Endothelial cell (in vitro differentiated cells): ENCODE data around the gene IL10. TPM values are rescaled to one million over a fixed set of nuclear protein-coding genes. Genes with fewer than 3 reads are reported as not detected.

Experiments used
- DNase-seq: peaks from one replicate; pipeline ENCODE4 v3.0.0; 2021; ENCODE audit warnings: low spot score
- H3K27ac Mint-ChIP-seq: one replicate; pipeline ENCODE4 v1.8.0; 2021; ENCODE audit warnings: mixed read lengths, inconsistent platforms; ENCODE audit not compliant: unreplicated experiment
- H3K27me3 Mint-ChIP-seq: one replicate; pipeline ENCODE4 v1.8.0; 2021; ENCODE audit warnings: mild to moderate bottlenecking, moderate library complexity, mixed read lengths, inconsistent platforms; ENCODE audit not compliant: unreplicated experiment
- H3K36me3 Mint-ChIP-seq: one replicate; pipeline ENCODE4 v1.8.0; 2021; ENCODE audit warnings: mild to moderate bottlenecking, low read depth, mixed read lengths, inconsistent platforms; ENCODE audit not compliant: unreplicated experiment
- H3K4me1 Mint-ChIP-seq: one replicate; pipeline ENCODE4 v1.8.0; 2021; ENCODE audit warnings: mild to moderate bottlenecking, mixed read lengths, inconsistent platforms; ENCODE audit not compliant: unreplicated experiment
- H3K4me3 Mint-ChIP-seq: one replicate; pipeline ENCODE4 v1.8.0; 2021; ENCODE audit warnings: mild to moderate bottlenecking, mixed read lengths, inconsistent platforms; ENCODE audit not compliant: unreplicated experiment
- H3K9me3 Mint-ChIP-seq: one replicate; pipeline ENCODE4 v1.8.0; 2021; ENCODE audit warnings: mixed read lengths, inconsistent platforms; ENCODE audit not compliant: unreplicated experiment
- total RNA-seq: library from RNA; stranded (reverse); fragmentation: NEBNext Ultra II Directional; extraction: Animal tissue kit (Norgen Biotek cat#: 25700); gene quantifications from one replicate; pipeline ENCODE4 v1.2.1, GENCODE V29; 2021; ENCODE audit not compliant: unreplicated experiment
- TF ChIP-seq, protein P1 (sequence below): fragments of 200-600 bp; sonication (generic); IDR thresholded peaks from one replicate; pipeline ENCODE4 v1.5.0; 2021; ENCODE audit warnings: antibody characterized with exemption; ENCODE audit not compliant: unreplicated experiment

The IL10 gene
- total RNA-seq, 1 donor from 2014 or later: not detected

DNA sequence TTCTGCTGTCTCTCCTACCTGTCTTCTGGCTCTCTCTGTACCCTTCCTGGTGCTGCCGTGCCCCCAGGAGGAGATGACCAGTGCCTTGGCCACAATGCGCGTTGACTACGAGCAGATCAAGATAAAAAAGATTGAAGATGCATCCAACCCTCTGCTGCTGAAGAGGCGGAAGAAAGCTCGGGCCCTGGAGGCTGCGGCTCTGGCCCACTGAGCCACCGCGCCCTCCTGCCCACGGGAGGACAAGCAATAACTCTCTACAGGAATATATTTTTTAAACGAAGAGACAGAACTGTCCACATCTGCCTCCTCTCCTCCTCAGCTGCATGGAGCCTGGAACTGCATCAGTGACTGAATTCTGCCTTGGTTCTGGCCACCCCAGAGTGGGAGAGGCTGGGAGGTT is 39.8 kb downstream of the IL10 start:
- Mint-ChIP-seq H3K27ac (peak overlapping the region; percentile 27), H3K27me3 (peaks cover 8% of the 10 kb centered on the region), H3K9me3 (no peaks in the 10 kb centered on the region), H3K4me1 (peaks cover 13% of the 10 kb centered on the region), H3K36me3 (peaks cover 34% of the 10 kb centered on the region), H3K4me3 (peak overlapping the region; percentile 33)
- TF ChIP-seq, protein P1, sequence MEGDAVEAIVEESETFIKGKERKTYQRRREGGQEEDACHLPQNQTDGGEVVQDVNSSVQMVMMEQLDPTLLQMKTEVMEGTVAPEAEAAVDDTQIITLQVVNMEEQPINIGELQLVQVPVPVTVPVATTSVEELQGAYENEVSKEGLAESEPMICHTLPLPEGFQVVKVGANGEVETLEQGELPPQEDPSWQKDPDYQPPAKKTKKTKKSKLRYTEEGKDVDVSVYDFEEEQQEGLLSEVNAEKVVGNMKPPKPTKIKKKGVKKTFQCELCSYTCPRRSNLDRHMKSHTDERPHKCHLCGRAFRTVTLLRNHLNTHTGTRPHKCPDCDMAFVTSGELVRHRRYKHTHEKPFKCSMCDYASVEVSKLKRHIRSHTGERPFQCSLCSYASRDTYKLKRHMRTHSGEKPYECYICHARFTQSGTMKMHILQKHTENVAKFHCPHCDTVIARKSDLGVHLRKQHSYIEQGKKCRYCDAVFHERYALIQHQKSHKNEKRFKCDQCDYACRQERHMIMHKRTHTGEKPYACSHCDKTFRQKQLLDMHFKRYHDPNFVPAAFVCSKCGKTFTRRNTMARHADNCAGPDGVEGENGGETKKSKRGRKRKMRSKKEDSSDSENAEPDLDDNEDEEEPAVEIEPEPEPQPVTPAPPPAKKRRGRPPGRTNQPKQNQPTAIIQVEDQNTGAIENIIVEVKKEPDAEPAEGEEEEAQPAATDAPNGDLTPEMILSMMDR: no peak
- no peak for DNase-seq

DNA sequence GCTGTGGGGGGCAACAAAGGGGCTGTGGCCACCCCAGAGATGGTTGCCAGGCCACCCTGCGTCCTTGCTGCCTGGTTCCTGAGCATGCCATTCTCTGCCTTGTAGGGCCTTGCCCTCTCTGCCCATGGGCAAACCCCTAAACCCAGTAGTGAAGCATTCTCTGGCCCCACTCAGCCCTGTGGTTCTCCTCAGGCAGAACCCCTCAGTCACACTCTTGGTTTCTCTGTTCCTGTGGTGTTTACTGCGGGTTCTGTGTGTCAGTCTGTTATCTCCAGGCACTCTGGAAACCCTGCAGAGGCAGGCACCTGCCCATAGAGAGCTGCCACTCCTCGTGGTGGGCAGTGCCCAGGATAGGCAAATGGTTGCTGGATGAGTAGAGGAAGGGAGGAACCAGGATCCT is 42.8 kb downstream of the IL10 start:
- Mint-ChIP-seq H3K4me3 (no peak overlapping the region), H3K36me3 (peaks cover 28% of the 10 kb centered on the region), H3K27ac (no peak overlapping the region), H3K27me3 (peaks cover 14% of the 10 kb centered on the region), H3K4me1 (peaks cover 15% of the 10 kb centered on the region), H3K9me3 (no peaks in the 10 kb centered on the region)
- TF ChIP-seq, protein P1: no peak
- DNase-seq: no peak

DNA sequence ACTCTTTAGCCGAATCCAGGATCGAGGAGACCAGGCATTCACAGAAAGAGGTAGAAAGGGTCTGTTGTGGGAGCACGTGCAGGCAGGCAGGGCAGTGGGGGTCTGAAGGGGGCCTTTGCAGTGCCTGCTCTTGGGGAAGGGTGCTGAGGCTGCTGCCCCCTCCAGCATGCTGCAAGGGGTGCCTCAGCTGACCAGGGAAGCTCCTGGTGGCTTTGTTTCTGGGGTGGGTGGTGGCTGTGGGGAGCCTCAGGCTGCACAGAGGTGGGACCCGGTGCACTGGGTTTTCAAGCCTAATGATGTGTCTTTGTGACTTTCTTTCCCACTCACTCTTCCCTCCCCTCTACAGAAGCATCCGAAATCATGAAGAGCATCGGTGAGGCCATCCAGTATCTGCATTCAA is 43.2 kb downstream of the IL10 start:
- TF ChIP-seq, protein P1: no peak
- Mint-ChIP-seq H3K27ac (no peak overlapping the region), H3K4me3 (no peak overlapping the region), H3K9me3 (no peaks in the 10 kb centered on the region), H3K36me3 (peaks cover 25% of the 10 kb centered on the region), H3K27me3 (peaks cover 14% of the 10 kb centered on the region), H3K4me1 (peaks cover 15% of the 10 kb centered on the region)
- DNase-seq: no peak

DNA sequence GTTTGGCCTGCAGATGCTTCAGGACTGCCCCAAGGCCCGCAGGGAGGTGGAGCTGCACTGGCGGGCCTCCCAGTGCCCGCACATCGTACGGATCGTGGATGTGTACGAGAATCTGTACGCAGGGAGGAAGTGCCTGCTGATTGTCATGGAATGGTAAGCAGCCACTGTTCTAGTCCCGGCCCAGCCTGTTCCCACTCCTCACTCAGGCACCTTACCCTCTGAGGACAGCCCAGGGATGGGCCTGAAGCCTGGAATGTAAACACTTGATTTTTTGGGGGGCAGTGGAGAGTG is 43.7 kb downstream of the IL10 start:
- no peak overlapping the region for H3K4me3 Mint-ChIP-seq
- no peak overlapping the region for H3K27ac Mint-ChIP-seq
- DNase-seq: no peak
- H3K9me3 Mint-ChIP-seq: no peaks in the 10 kb centered on the region
- H3K4me1 Mint-ChIP-seq: peaks cover 15% of the 10 kb centered on the region
- TF ChIP-seq, protein P1: no peak
- peaks cover 14% of the 10 kb centered on the region for H3K27me3 Mint-ChIP-seq
- peaks cover 24% of the 10 kb centered on the region for H3K36me3 Mint-ChIP-seq

DNA sequence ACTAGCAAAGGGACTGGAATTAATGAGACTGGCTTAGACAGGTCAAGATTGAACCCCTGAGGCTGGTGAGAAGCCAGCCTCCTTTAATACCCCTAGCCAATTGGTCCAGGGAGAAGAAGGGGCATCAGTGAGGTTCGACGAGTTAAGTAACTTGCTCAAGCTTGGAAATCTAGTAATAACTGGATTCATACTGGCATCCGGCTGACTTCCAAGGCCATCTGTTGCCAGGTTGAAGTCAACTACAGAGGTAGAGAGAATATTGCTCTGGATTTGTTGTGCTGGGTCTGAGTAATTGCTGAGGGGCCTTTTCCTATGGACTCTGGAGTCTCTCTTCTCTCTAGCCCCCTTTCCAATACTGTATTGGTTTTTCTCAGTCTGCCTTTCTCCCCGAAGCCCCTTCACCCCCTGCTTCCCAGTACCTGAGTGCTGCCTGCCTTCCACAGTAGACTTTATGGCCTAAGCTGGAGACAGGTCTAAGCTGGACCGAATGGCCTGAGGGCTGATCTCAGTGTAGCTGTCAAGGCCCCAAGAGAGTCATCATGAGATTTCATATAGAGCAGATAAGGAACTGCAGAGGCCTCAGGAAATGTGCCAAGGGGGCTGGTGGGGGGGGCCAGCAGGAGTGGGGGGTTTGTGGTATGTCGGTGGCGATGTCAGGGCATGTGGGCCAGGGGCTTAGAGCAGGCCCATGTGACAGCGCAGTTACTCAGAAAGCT is 44.2 kb downstream of the IL10 start:
- H3K27me3 Mint-ChIP-seq: peaks cover 12% of the 10 kb centered on the region
- TF ChIP-seq, protein P1: no peak
- H3K27ac Mint-ChIP-seq: no peak overlapping the region
- DNase-seq: no peak
- H3K9me3 Mint-ChIP-seq: no peaks in the 10 kb centered on the region
- H3K4me1 Mint-ChIP-seq: peaks cover 14% of the 10 kb centered on the region
- H3K4me3 Mint-ChIP-seq: no peak overlapping the region
- peaks cover 21% of the 10 kb centered on the region for H3K36me3 Mint-ChIP-seq
